GM18870 (cell line): ENCODE data around the gene MPPED2.

Experiments used
- ATAC-seq: cut with Tn5 transposase; IDR thresholded peaks from one replicate; pipeline ENCODE4 v1.9.1; 2021; ENCODE audit warnings: moderate library complexity; ENCODE audit not compliant: unreplicated experiment

Gene MPPED2

GRCh38 chr11:30423886-30424285, 162.3 kb downstream of the MPPED2 start:
- no peak for ATAC-seq

- ATAC-seq: no peak
Measured at GRCh38 chr11:30423279-30423648, 162.9 kb downstream of the MPPED2 start.

- no peak for ATAC-seq
Measured at GRCh38 chr11:30422447-30423278, 163.5 kb downstream of the MPPED2 start.

- ATAC-seq: no peak
Measured at GRCh38 chr11:30420233-30420787, 165.8 kb downstream of the MPPED2 start.

- ATAC-seq: no peak
Measured at GRCh38 chr11:30414806-30415205, 171.3 kb downstream of the MPPED2 start.

GRCh38 chr11:30414244-30414643, 171.9 kb downstream of the MPPED2 start:
- ATAC-seq: no peak

- no peak for ATAC-seq
Measured at GRCh38 chr11:30412509-30412908, 173.6 kb downstream of the MPPED2 start.

GRCh38 chr11:30411383-30411782, 174.8 kb downstream of the MPPED2 start:
- ATAC-seq: no peak

GRCh38 chr11:30406978-30407762, 179.0 kb downstream of the MPPED2 start:
- ATAC-seq: no peak

GRCh38 chr11:30405385-30405784, 180.8 kb downstream of the MPPED2 start:
- no peak for ATAC-seq

GRCh38 chr11:30404136-30404535, 182.0 kb downstream of the MPPED2 start:
- no peak for ATAC-seq

- no peak for ATAC-seq
Measured at GRCh38 chr11:30395751-30396150, 190.4 kb downstream of the MPPED2 start.

- ATAC-seq: no peak
Measured at GRCh38 chr11:30393012-30393411, 193.1 kb downstream of the MPPED2 start.

GRCh38 chr11:30392221-30392784, 193.8 kb downstream of the MPPED2 start:
- ATAC-seq: no peak

- no peak for ATAC-seq
Measured at GRCh38 chr11:30388957-30389356, 197.2 kb downstream of the MPPED2 start.

- ATAC-seq: no peak
Measured at GRCh38 chr11:30387891-30388861, 198.0 kb downstream of the MPPED2 start.

GRCh38 chr11:30381879-30382278, 204.3 kb downstream of the MPPED2 start:
- ATAC-seq: no peak

- no peak for ATAC-seq
Measured at GRCh38 chr11:30380846-30381245, 205.3 kb downstream of the MPPED2 start.

- no peak for ATAC-seq
Measured at GRCh38 chr11:30377347-30377746, 208.8 kb downstream of the MPPED2 start.

- no peak for ATAC-seq
Measured at GRCh38 chr11:30370164-30370563, 216.0 kb downstream of the MPPED2 start.
